Neural cell (in vitro differentiated cells): ENCODE results near the gene FREM2. TPM values are rescaled to one million over a fixed set of nuclear protein-coding genes. Genes with fewer than 3 reads are reported as not detected.

ENCODE experiments used
- H2AFZ ChIP-seq: fragments of 200-600, 300-800 bp; sonication (generic), shearing (Covaris generic); 2 replicates; pipeline ENCODE4 v1.6.0; 2014; ENCODE audit warnings: low read depth, mild to moderate bottlenecking, antibody characterized with exemption, low read length, moderate library complexity
- H3F3A ChIP-seq: fragments of 200-600 bp; shearing (Covaris generic); 2 replicates; pipeline ENCODE4 v1.6.1; 2016; ENCODE audit warnings: mild to moderate bottlenecking, moderate library complexity, mixed read lengths, antibody characterized with exemption, low read length; ENCODE audit not compliant: insufficient read depth, poor library complexity, severe bottlenecking
- H3K27ac ChIP-seq: fragments of 200-600, 300-800 bp; sonication (generic), shearing (Covaris generic); 2 replicates; pipeline ENCODE4 v1.5.1; 2014; ENCODE audit warnings: mild to moderate bottlenecking, low read length, moderate library complexity
- H3K27me3 ChIP-seq: fragments of 300-800, 200-600 bp; sonication (generic), shearing (Covaris generic); 2 replicates; pipeline ENCODE4 v1.6.0; 2014; ENCODE audit warnings: mild to moderate bottlenecking, low read depth, low read length, moderate library complexity; ENCODE audit not compliant: insufficient read depth
- H3K36me3 ChIP-seq: fragments of 300-800, 200-600 bp; sonication (generic), shearing (Covaris generic); 2 replicates; pipeline ENCODE4 v1.5.1; 2014; ENCODE audit warnings: mild to moderate bottlenecking, antibody characterized with exemption, low read length, moderate library complexity; ENCODE audit not compliant: insufficient read depth
- H3K4me2 ChIP-seq: fragments of 300-800, 200-600 bp; sonication (generic), shearing (Covaris generic); 2 replicates; pipeline ENCODE4 v1.6.0; 2014; ENCODE audit warnings: mild to moderate bottlenecking, low read length
- H3K4me3 ChIP-seq: fragments of 300-800, 200-600 bp; sonication (generic), shearing (Covaris generic); 2 replicates; pipeline ENCODE4 v1.5.1; 2014; ENCODE audit warnings: mild to moderate bottlenecking, low read length, moderate library complexity
- H3K79me2 ChIP-seq: fragments of 200-600 bp; shearing (Covaris generic); replicated peaks from 2 replicates; pipeline ENCODE4 v1.6.0; 2014; ENCODE audit warnings: mild to moderate bottlenecking, low read length, moderate library complexity; ENCODE audit not compliant: insufficient read depth
- H3K9ac ChIP-seq: fragments of 300-800, 200-600 bp; sonication (generic), shearing (Covaris generic); 2 replicates; pipeline ENCODE4 v1.6.1; 2016; ENCODE audit warnings: mild to moderate bottlenecking, low read length, mixed read lengths
- H3K9me2 ChIP-seq: fragments of 200-600 bp; shearing (Covaris generic); 2 replicates; pipeline ENCODE4 v1.6.1; 2016; ENCODE audit warnings: mild to moderate bottlenecking, low read length, mixed read lengths; ENCODE audit not compliant: insufficient read depth
- H3K9me3 ChIP-seq: fragments of 200-600, 300-800 bp; sonication (generic), shearing (Covaris generic); 2 replicates; pipeline ENCODE4 v1.6.1; 2016; ENCODE audit warnings: mild to moderate bottlenecking, mixed run types, low read length, moderate library complexity, mixed read lengths
- H4K20me1 ChIP-seq: fragments of 200-600 bp; shearing (Covaris generic); 2 replicates; pipeline ENCODE4 v1.6.1; 2016; ENCODE audit warnings: mild to moderate bottlenecking, mixed run types; ENCODE audit not compliant: insufficient read depth
- CTCF ChIP-seq: fragments of 450-650 bp; IDR thresholded peaks from 2 replicates; pipeline ENCODE4 v1.5.1; 2014; ENCODE audit warnings: antibody characterized with exemption, mild to moderate bottlenecking, moderate library complexity; ENCODE audit not compliant: poor library complexity, severe bottlenecking
- EP300 ChIP-seq: fragments of 450-650 bp; conservative IDR thresholded peaks from 2 replicates; pipeline ENCODE4 v1.6.1; 2014; ENCODE audit warnings: antibody characterized with exemption, mild to moderate bottlenecking, moderate library complexity; ENCODE audit not compliant: poor library complexity, severe bottlenecking
- EZH2 ChIP-seq: fragments of 200-600, 300-800 bp; shearing (Covaris generic), sonication (generic); IDR thresholded peaks from 2 replicates; pipeline ENCODE4 v1.6.1; 2014; ENCODE audit warnings: antibody characterized with exemption, low read length, borderline replicate concordance, mild to moderate bottlenecking; ENCODE audit not compliant: insufficient read depth, poor library complexity, severe bottlenecking
- MXI1 ChIP-seq: fragments of 450-650 bp; conservative IDR thresholded peaks from 2 replicates; pipeline ENCODE4 v1.6.1; 2014; ENCODE audit warnings: antibody characterized with exemption, mild to moderate bottlenecking; ENCODE audit not compliant: poor library complexity, severe bottlenecking
- POLR2AphosphoS5 ChIP-seq: IDR thresholded peaks from 2 replicates; pipeline ENCODE4 v1.6.1; 2012
- RAD21 ChIP-seq: fragments of 450-650 bp; conservative IDR thresholded peaks from 2 replicates; pipeline ENCODE4 v1.6.1; 2014; ENCODE audit warnings: antibody characterized with exemption, mild to moderate bottlenecking, moderate library complexity
- REST ChIP-seq: IDR thresholded peaks from 2 replicates; pipeline ENCODE4 v1.6.1; 2012; ENCODE audit warnings: borderline replicate concordance
- SMC3 ChIP-seq: fragments of 450-650 bp; conservative IDR thresholded peaks from 2 replicates; pipeline ENCODE4 v1.6.1; 2014; ENCODE audit warnings: antibody characterized with exemption, mild to moderate bottlenecking, moderate library complexity; ENCODE audit not compliant: poor library complexity
- TAF1 ChIP-seq: IDR thresholded peaks from 2 replicates; pipeline ENCODE4 v1.6.1; 2012; ENCODE audit warnings: low read depth
- polyA plus RNA-seq: library from polyadenylated mRNA; depleted of rRNA; stranded (reverse); fragments of >200 nt; gene quantifications from 2 replicates; pipeline ENCODE4 v1.2.3, GENCODE V29; 2014

FREM2 gene
- polyA plus RNA-seq, 1 donor from 2014 or later = 0.19 TPM

DNA sequence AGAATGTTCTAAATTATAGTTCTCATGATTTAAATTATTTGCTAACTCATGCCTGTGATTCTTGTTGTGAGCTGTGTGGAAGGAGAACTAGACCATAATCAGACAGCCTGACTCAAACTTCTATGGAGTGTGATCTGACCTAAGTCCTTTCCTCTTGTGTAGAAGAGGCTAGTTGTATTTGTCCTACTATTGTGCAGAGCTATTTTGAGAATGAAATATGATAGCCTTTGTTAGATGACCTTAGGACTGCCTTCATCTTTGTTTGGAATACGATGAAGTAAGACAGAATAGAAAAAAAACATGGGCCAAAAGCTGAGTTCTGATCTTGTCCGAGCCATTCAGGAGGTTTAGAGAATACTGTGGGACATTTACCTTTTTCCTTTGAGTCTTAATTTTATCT, 184.4 kb downstream of the FREM2 start:
- Histone ChIP-seq H3K27ac (no peak overlapping the region), H3K79me2 (no peaks in the 10 kb centered on the region), H3K36me3 (no peaks in the 10 kb centered on the region), H3K4me3 (no peak overlapping the region), H4K20me1 (no peaks in the 10 kb centered on the region), H3K9ac (no peak overlapping the region), H2AFZ (no peak overlapping the region), H3F3A (no peaks in the 10 kb centered on the region), H3K4me2 (no peak overlapping the region), H3K9me3 (no peaks in the 10 kb centered on the region), H3K27me3 (no peaks in the 10 kb centered on the region), H3K9me2 (no peaks in the 10 kb centered on the region)
- TF ChIP-seq POLR2AphosphoS5 (no peak), REST (no peak), EZH2 (no peak), CTCF (no peak), EP300 (no peak), MXI1 (no peak), RAD21 (no peak), SMC3 (no peak)

DNA sequence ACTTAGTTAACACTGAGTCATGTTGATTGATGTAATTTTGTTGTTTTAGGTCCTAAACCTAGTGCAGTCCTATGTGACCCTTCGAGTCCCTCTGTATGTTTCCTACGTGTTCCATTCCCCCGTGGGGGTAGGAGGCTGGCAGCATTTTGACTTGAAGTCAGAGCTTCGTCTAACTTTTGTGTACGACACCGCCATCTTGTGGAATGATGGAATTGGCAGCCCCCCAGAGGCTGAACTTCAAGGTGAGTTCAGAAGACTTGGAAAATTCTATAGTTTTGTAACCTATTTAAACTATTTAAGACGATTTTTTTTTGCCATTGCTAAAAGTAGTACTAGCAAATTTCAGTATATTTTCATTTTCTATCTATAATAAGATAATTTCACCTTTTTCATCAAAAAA, 185.8 kb downstream of the FREM2 start:
- no peaks in the 10 kb centered on the region for H3K36me3 ChIP-seq
- H3K4me3 ChIP-seq = no peak overlapping the region
- no peaks in the 10 kb centered on the region for H3K79me2 ChIP-seq
- no peaks in the 10 kb centered on the region for H4K20me1 ChIP-seq
- no peak overlapping the region for H3K4me2 ChIP-seq
- no peaks in the 10 kb centered on the region for H3K27me3 ChIP-seq
- TF ChIP-seq CTCF (peak; percentile 64), EZH2 (no peak), REST (no peak), POLR2AphosphoS5 (no peak), SMC3 (peak; percentile 66), MXI1 (no peak), EP300 (no peak), TAF1 (no peak), RAD21 (peak; percentile 69)
- H3F3A ChIP-seq = no peaks in the 10 kb centered on the region
- H3K9ac ChIP-seq = no peak overlapping the region
- H3K27ac ChIP-seq = no peak overlapping the region
- no peaks in the 10 kb centered on the region for H3K9me3 ChIP-seq
- H3K9me2 ChIP-seq = no peaks in the 10 kb centered on the region
- H2AFZ ChIP-seq = no peak overlapping the region
